Measurements from ENCODE around the gene AP1S1. TPM values are rescaled to one million over a fixed set of nuclear protein-coding genes. Genes with fewer than 3 reads are reported as not detected.
A peak's percentile ranks its signal among the peaks of the same experiment; 100 is the strongest.

AP1S1 gene
- total and polyA plus RNA-seq, 2 of the 13 experiments (the other 11 are each of a cell fraction or from before 2014, with no cell fraction given) = 57.5 to 68.1 TPM

DNA sequence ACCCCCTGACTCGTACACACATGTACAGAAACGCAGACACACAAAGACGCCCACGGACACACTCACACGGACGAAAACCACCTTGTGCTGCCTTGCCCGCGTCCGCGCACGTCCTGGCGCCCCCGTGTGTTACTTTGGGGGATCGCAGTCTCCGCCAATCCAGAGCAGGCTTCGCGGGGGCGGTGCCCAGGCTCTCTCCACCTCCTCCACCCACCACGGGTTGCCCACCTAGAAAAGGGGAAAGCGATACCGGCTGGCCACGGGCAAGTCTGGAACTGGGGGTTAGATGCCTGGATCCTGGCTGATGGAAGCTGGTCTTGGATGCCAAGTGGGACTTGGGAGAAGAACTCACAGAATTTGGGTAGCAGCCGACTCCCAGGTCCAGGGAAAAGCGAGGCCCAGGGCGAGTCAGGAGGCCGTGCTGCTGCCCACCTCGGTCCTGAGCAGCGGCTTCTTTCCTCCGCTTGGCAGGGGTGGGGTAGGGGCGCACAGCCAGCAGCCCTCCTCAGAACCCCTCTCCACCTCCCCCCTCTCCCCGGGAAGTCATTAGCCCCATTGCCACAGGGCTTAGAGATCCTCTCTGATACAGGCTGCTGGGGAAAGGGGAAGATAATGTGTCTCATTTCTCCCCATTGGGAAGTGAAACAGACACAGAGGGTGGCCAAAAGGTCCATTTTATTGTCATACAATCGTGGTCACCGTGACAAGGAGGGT lies 15.7 kb downstream of the AP1S1 start (continued):
- no peak for TF ChIP-seq ZNF33A (CRISPR knock-in tag; IDR thresholded peaks at IDR 0.05; ENCODE audit: borderline replicate concordance)
- TF ChIP-seq, protein P1, sequence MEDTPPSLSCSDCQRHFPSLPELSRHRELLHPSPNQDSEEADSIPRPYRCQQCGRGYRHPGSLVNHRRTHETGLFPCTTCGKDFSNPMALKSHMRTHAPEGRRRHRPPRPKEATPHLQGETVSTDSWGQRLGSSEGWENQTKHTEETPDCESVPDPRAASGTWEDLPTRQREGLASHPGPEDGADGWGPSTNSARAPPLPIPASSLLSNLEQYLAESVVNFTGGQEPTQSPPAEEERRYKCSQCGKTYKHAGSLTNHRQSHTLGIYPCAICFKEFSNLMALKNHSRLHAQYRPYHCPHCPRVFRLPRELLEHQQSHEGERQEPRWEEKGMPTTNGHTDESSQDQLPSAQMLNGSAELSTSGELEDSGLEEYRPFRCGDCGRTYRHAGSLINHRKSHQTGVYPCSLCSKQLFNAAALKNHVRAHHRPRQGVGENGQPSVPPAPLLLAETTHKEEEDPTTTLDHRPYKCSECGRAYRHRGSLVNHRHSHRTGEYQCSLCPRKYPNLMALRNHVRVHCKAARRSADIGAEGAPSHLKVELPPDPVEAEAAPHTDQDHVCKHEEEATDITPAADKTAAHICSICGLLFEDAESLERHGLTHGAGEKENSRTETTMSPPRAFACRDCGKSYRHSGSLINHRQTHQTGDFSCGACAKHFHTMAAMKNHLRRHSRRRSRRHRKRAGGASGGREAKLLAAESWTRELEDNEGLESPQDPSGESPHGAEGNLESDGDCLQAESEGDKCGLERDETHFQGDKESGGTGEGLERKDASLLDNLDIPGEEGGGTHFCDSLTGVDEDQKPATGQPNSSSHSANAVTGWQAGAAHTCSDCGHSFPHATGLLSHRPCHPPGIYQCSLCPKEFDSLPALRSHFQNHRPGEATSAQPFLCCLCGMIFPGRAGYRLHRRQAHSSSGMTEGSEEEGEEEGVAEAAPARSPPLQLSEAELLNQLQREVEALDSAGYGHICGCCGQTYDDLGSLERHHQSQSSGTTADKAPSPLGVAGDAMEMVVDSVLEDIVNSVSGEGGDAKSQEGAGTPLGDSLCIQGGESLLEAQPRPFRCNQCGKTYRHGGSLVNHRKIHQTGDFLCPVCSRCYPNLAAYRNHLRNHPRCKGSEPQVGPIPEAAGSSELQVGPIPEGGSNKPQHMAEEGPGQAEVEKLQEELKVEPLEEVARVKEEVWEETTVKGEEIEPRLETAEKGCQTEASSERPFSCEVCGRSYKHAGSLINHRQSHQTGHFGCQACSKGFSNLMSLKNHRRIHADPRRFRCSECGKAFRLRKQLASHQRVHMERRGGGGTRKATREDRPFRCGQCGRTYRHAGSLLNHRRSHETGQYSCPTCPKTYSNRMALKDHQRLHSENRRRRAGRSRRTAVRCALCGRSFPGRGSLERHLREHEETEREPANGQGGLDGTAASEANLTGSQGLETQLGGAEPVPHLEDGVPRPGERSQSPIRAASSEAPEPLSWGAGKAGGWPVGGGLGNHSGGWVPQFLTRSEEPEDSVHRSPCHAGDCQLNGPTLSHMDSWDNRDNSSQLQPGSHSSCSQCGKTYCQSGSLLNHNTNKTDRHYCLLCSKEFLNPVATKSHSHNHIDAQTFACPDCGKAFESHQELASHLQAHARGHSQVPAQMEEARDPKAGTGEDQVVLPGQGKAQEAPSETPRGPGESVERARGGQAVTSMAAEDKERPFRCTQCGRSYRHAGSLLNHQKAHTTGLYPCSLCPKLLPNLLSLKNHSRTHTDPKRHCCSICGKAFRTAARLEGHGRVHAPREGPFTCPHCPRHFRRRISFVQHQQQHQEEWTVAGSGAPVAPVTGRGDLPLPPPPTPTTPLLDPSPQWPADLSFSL (CRISPR knock-in tag; IDR thresholded peaks at IDR 0.05) = peak; percentile 82; the same call in 1 of the 2 replicates
- TF ChIP-seq ZNF343 (CRISPR knock-in tag; IDR thresholded peaks at IDR 0.05) = no peak
- TF ChIP-seq RAD21 (CRISPR knock-in tag; IDR thresholded peaks at IDR 0.05) = peak; percentile 73
- TF ChIP-seq RORA (CRISPR knock-in tag; IDR thresholded peaks at IDR 0.05) = no peak
- no peak for TF ChIP-seq RBM39 (IDR thresholded peaks at IDR 0.05; ENCODE audit: low read depth, low read length, poor library complexity, severe bottlenecking)
- TF ChIP-seq ZSCAN29 (CRISPR knock-in tag; conservative IDR thresholded peaks at IDR 0.05) = no peak
- TF ChIP-seq ZNF773 (CRISPR knock-in tag; IDR thresholded peaks at IDR 0.05; ENCODE audit: borderline replicate concordance) = no peak
- TF ChIP-seq PRMT3 (CRISPR knock-in tag; IDR thresholded peaks at IDR 0.05; ENCODE audit: borderline replicate concordance, low read depth) = no peak
- no peak for TF ChIP-seq ZSCAN31 (CRISPR knock-in tag; IDR thresholded peaks at IDR 0.05; ENCODE audit: low read depth)
- TF ChIP-seq, protein P2, sequence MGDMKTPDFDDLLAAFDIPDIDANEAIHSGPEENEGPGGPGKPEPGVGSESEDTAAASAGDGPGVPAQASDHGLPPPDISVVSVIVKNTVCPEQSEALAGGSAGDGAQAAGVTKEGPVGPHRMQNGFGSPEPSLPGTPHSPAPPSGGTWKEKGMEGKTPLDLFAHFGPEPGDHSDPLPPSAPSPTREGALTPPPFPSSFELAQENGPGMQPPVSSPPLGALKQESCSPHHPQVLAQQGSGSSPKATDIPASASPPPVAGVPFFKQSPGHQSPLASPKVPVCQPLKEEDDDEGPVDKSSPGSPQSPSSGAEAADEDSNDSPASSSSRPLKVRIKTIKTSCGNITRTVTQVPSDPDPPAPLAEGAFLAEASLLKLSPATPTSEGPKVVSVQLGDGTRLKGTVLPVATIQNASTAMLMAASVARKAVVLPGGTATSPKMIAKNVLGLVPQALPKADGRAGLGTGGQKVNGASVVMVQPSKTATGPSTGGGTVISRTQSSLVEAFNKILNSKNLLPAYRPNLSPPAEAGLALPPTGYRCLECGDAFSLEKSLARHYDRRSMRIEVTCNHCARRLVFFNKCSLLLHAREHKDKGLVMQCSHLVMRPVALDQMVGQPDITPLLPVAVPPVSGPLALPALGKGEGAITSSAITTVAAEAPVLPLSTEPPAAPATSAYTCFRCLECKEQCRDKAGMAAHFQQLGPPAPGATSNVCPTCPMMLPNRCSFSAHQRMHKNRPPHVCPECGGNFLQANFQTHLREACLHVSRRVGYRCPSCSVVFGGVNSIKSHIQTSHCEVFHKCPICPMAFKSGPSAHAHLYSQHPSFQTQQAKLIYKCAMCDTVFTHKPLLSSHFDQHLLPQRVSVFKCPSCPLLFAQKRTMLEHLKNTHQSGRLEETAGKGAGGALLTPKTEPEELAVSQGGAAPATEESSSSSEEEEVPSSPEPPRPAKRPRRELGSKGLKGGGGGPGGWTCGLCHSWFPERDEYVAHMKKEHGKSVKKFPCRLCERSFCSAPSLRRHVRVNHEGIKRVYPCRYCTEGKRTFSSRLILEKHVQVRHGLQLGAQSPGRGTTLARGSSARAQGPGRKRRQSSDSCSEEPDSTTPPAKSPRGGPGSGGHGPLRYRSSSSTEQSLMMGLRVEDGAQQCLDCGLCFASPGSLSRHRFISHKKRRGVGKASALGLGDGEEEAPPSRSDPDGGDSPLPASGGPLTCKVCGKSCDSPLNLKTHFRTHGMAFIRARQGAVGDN (CRISPR knock-in tag; IDR thresholded peaks at IDR 0.05) = peak; percentile 46
- no peak for TF ChIP-seq ZFP90 (CRISPR knock-in tag; IDR thresholded peaks at IDR 0.05; ENCODE audit: borderline replicate concordance)
- no peak for TF ChIP-seq CREB1 (IDR thresholded peaks at IDR 0.05)
- no peak for TF ChIP-seq CREB1 (CRISPR knock-in tag; IDR thresholded peaks at IDR 0.05)
- TF ChIP-seq, protein P3, sequence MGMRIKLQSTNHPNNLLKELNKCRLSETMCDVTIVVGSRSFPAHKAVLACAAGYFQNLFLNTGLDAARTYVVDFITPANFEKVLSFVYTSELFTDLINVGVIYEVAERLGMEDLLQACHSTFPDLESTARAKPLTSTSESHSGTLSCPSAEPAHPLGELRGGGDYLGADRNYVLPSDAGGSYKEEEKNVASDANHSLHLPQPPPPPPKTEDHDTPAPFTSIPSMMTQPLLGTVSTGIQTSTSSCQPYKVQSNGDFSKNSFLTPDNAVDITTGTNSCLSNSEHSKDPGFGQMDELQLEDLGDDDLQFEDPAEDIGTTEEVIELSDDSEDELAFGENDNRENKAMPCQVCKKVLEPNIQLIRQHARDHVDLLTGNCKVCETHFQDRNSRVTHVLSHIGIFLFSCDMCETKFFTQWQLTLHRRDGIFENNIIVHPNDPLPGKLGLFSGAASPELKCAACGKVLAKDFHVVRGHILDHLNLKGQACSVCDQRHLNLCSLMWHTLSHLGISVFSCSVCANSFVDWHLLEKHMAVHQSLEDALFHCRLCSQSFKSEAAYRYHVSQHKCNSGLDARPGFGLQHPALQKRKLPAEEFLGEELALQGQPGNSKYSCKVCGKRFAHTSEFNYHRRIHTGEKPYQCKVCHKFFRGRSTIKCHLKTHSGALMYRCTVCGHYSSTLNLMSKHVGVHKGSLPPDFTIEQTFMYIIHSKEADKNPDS (CRISPR knock-in tag; IDR thresholded peaks at IDR 0.05) = no peak

Measured in HepG2 (cell line).